H1 (cell line): ENCODE results near the gene UBXN4.
"Not testable (repeated sequence)": the region's sequence is repeated elsewhere in the genome, so short reads cannot be mapped to it uniquely, and the experiment has no call there.

Experiments used
- CEBPB ChIP-seq: IDR thresholded peaks from 2 replicates; pipeline ENCODE4 v1.6.1; 2012; ENCODE audit warnings: low read depth, low read length
- CHD2 ChIP-seq: IDR thresholded peaks from 2 replicates; pipeline ENCODE4 v1.6.1; 2012; ENCODE audit warnings: low read length, improper control_type of control experiment
- CTCF ChIP-seq, 3 experiments: IDR thresholded peaks; 1 replicate in 2 of 3; 2 replicates in 1 of 3; pipeline versions ENCODE4 v1.5.1 to v1.6.1; 2011; ENCODE audit warnings: low read length in 3 of 3, mild to moderate bottlenecking in 3 of 3, inconsistent platforms in 2 of 3, low read depth in 1 of 3, moderate library complexity in 1 of 3; ENCODE audit not compliant: insufficient read depth in 1 of 3; ENCODE audit errors: control extremely low read depth in 1 of 3
- MAFK ChIP-seq: IDR thresholded peaks from 2 replicates; pipeline ENCODE4 v1.6.1; 2012; ENCODE audit warnings: low read depth, mild to moderate bottlenecking, improper control_type of control experiment, low read length
- POLR2A ChIP-seq, 2 experiments: IDR thresholded peaks; 1 replicate in 1 of 2; 2 replicates in 1 of 2; pipeline ENCODE4 v1.6.1; 2011; ENCODE audit warnings: low read depth in 2 of 2, low read length in 2 of 2, mild to moderate bottlenecking in 2 of 2; ENCODE audit errors: control extremely low read depth in 1 of 2
- POLR2AphosphoS5 ChIP-seq: IDR thresholded peaks from 2 replicates; pipeline ENCODE4 v1.6.1; 2011; ENCODE audit warnings: low read depth, low read length
- RAD21 ChIP-seq, 2 experiments: IDR thresholded peaks in 1 of 2; conservative IDR thresholded peaks in 1 of 2; 2 replicates each; pipeline ENCODE4 v1.6.1; 2011; ENCODE audit warnings: low read depth in 2 of 2, low read length in 2 of 2, improper control_type of control experiment in 1 of 2, inconsistent platforms in 1 of 2, mild to moderate bottlenecking in 1 of 2, moderate library complexity in 1 of 2
- SIN3A ChIP-seq, 2 experiments: IDR thresholded peaks in 1 of 2; conservative IDR thresholded peaks in 1 of 2; 2 replicates each; pipeline ENCODE4 v1.6.1; 2011 to 2012; ENCODE audit warnings: low read length in 2 of 2, improper control_type of control experiment in 1 of 2, low read depth in 1 of 2, mild to moderate bottlenecking in 1 of 2
- SIRT6 ChIP-seq: IDR thresholded peaks from one replicate; pipeline ENCODE4 v1.7.1; 2012; ENCODE audit warnings: low read length, inconsistent platforms
- SP4 ChIP-seq: IDR thresholded peaks from 2 replicates; pipeline ENCODE4 v1.6.1; 2012; ENCODE audit warnings: low read length, inconsistent platforms

GRCh38 chr2:135807874-135808273 is 66.2 kb downstream of the UBXN4 start:
- TF ChIP-seq CTCF (IDR thresholded peaks at IDR 0.05; ENCODE audit: control extremely low read depth in 1 of 3, insufficient read depth in 1 of 3, low read depth in 1 of 3, low read length in 3 of 3); SIRT6; POLR2AphosphoS5; CHD2; SP4; CEBPB; SIN3A (conservative IDR thresholded peaks at IDR 0.05 in 1 of 2, IDR thresholded peaks at IDR 0.05 in 1 of 2; ENCODE audit: low read depth in 1 of 2, low read length in 2 of 2); POLR2A (IDR thresholded peaks at IDR 0.05; ENCODE audit: control extremely low read depth in 1 of 2, low read depth in 2 of 2, low read length in 2 of 2); RAD21 (IDR thresholded peaks at IDR 0.05 in 1 of 2, conservative IDR thresholded peaks at IDR 0.05 in 1 of 2; ENCODE audit: low read depth in 2 of 2, low read length in 2 of 2); MAFK: not testable (repeated sequence)
